Measurements from ENCODE around the gene ZSWIM1.
"Not testable (repeated sequence)": the region's sequence is repeated elsewhere in the genome, so short reads cannot be mapped to it uniquely, and the experiment has no call there.

ZSWIM1 gene

GRCh38 chr20:45926731-45927070 lies 45.7 kb downstream of the ZSWIM1 start:
- no peaks in the 10 kb centered on the region for H3K9me2 ChIP-seq (replicated peaks; ENCODE audit: insufficient read depth, low read length)
- no peaks in the 10 kb centered on the region for H3K4me1 ChIP-seq (ENCODE audit: low read length)
- H4K20me1 ChIP-seq (ENCODE audit: insufficient read depth, low read length) = no peaks in the 10 kb centered on the region
- no peaks in the 10 kb centered on the region for H3F3A ChIP-seq (ENCODE audit: insufficient read depth, low read length)
- no peaks in the 10 kb centered on the region for H3K27me3 ChIP-seq (replicated peaks; ENCODE audit: insufficient read depth, low read length)
- DNase-seq = no peak
- no peaks in the 10 kb centered on the region for H3K79me2 ChIP-seq (ENCODE audit: low read length)
- no peak for TF ChIP-seq EZH2 (optimal IDR thresholded peaks at IDR 0.05; ENCODE audit: low read depth, low read length)
- TF ChIP-seq, protein P1, sequence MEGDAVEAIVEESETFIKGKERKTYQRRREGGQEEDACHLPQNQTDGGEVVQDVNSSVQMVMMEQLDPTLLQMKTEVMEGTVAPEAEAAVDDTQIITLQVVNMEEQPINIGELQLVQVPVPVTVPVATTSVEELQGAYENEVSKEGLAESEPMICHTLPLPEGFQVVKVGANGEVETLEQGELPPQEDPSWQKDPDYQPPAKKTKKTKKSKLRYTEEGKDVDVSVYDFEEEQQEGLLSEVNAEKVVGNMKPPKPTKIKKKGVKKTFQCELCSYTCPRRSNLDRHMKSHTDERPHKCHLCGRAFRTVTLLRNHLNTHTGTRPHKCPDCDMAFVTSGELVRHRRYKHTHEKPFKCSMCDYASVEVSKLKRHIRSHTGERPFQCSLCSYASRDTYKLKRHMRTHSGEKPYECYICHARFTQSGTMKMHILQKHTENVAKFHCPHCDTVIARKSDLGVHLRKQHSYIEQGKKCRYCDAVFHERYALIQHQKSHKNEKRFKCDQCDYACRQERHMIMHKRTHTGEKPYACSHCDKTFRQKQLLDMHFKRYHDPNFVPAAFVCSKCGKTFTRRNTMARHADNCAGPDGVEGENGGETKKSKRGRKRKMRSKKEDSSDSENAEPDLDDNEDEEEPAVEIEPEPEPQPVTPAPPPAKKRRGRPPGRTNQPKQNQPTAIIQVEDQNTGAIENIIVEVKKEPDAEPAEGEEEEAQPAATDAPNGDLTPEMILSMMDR (IDR thresholded peaks at IDR 0.05; ENCODE audit: low read length) = no peak
- TF ChIP-seq EZH2phosphoT487 (IDR thresholded peaks at IDR 0.05; ENCODE audit: low read length) = no peak
- no peak overlapping the region for H3K27ac ChIP-seq (ENCODE audit: low read length)
- H2AFZ ChIP-seq (ENCODE audit: low read length) = no peak overlapping the region
- H3K4me3 ChIP-seq (ENCODE audit: low read length) = no peak overlapping the region
- no peak overlapping the region for H3K4me2 ChIP-seq (ENCODE audit: low read depth, low read length)
- no peak overlapping the region for H3K9ac ChIP-seq (ENCODE audit: low read length)
- H3K36me3 ChIP-seq (replicated peaks; ENCODE audit: insufficient read depth, low read length) = no peaks in the 10 kb centered on the region
- no peaks in the 10 kb centered on the region for H3K9me3 ChIP-seq (replicated peaks; ENCODE audit: insufficient read depth, low read length)

GRCh38 chr20:45927071-45927878 lies 46.2 kb downstream of the ZSWIM1 start:
- H3K79me2 ChIP-seq (ENCODE audit: low read length) = no peaks in the 10 kb centered on the region
- no peaks in the 10 kb centered on the region for H3K4me1 ChIP-seq (ENCODE audit: low read length)
- no peaks in the 10 kb centered on the region for H3K27me3 ChIP-seq (replicated peaks; ENCODE audit: insufficient read depth, low read length)
- no peak overlapping the region for H3K9ac ChIP-seq (ENCODE audit: low read length)
- H3F3A ChIP-seq (ENCODE audit: insufficient read depth, low read length) = no peaks in the 10 kb centered on the region
- H2AFZ ChIP-seq (ENCODE audit: low read length) = no peak overlapping the region
- H3K4me2 ChIP-seq (ENCODE audit: low read depth, low read length) = no peak overlapping the region
- H3K27ac ChIP-seq (ENCODE audit: low read length) = no peak overlapping the region
- no peak for DNase-seq
- no peaks in the 10 kb centered on the region for H3K36me3 ChIP-seq (replicated peaks; ENCODE audit: insufficient read depth, low read length)
- H4K20me1 ChIP-seq (ENCODE audit: insufficient read depth, low read length) = no peaks in the 10 kb centered on the region
- H3K9me3 ChIP-seq (replicated peaks; ENCODE audit: insufficient read depth, low read length) = no peaks in the 10 kb centered on the region
- H3K9me2 ChIP-seq (replicated peaks; ENCODE audit: insufficient read depth, low read length) = no peaks in the 10 kb centered on the region
- no peak overlapping the region for H3K4me3 ChIP-seq (ENCODE audit: low read length)
- TF ChIP-seq EZH2 (optimal IDR thresholded peaks at IDR 0.05; ENCODE audit: low read depth, low read length) (no peak), EZH2phosphoT487 (IDR thresholded peaks at IDR 0.05; ENCODE audit: low read length) (no peak)
- TF ChIP-seq, protein P1 (IDR thresholded peaks at IDR 0.05; ENCODE audit: low read length) = no peak

GRCh38 chr20:45931680-45932079 lies 50.7 kb downstream of the ZSWIM1 start:
- not testable (repeated sequence) for H3K9me2 ChIP-seq (replicated peaks; ENCODE audit: insufficient read depth, low read length); H3K4me1 ChIP-seq (ENCODE audit: low read length); H3K4me2 ChIP-seq (ENCODE audit: low read depth, low read length); H4K20me1 ChIP-seq (ENCODE audit: insufficient read depth, low read length); H3K9ac ChIP-seq (ENCODE audit: low read length); H3K27me3 ChIP-seq (replicated peaks; ENCODE audit: insufficient read depth, low read length); H3K4me3 ChIP-seq (ENCODE audit: low read length); H3F3A ChIP-seq (ENCODE audit: insufficient read depth, low read length); H3K27ac ChIP-seq (ENCODE audit: low read length); DNase-seq; H3K36me3 ChIP-seq (replicated peaks; ENCODE audit: insufficient read depth, low read length); H3K9me3 ChIP-seq (replicated peaks; ENCODE audit: insufficient read depth, low read length); H2AFZ ChIP-seq (ENCODE audit: low read length)
- H3K79me2 ChIP-seq (ENCODE audit: low read length) = peaks cover 24% of the 10 kb centered on the region
